ENCODE measurements around the gene NHERF2.

The NHERF2 gene

DNA sequence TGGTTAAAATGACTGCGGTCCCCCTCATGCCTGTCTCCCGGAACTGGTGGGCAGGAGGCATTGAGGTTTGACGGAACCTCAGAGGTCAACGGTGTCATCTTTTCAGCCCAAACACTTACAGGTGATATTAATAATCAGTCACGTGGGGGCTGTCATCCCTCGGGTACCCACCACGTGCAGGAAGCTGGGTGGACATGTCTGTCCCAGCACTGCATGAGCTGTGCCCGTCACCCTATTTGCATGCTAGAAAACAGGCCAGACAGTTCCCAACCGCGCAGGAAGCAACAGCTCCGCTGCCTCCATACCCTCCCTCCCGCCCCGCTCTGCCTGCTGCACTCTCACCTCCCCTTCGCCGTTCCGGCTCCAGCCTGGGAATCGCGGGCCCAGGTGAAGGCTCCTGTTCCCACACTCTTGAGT is 35.6 kb upstream of the NHERF2 start:
- DNase-seq, result peak in 4 of 5 donors; percentile 39 to 66 (median 50)

- DNase-seq, result no peak
These were observed 35.1 kb upstream of the NHERF2 start for GRCh38 chr16:1991588-1991947.

GRCh38 chr16:1991948-1992703 is 34.6 kb upstream of the NHERF2 start:
- peak; percentile 93 to 100 (median 98) for DNase-seq

GRCh38 chr16:1992704-1993317 is 33.9 kb upstream of the NHERF2 start:
- DNase-seq, result no peak

DNA sequence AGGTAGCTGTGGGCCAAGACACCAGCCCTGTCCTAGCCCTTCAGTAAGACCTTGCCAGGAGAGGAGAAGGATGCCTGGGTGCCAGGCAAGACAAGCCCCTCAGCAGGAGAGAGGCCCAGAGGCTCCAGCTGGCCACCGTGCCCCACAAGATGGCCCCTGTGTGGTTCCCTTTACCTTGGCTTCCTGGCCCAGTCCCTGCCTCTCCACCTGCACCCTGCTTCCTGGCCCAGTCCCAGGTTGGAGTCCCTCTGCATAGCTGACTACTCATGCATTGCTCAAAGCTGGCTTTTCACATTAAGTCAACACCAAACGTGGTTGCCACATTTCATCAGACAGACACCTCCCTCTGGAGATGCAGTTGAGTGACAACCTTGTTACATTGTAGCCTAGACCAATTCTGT is 33.0 kb upstream of the NHERF2 start:
- DNase-seq, result no peak

DNA sequence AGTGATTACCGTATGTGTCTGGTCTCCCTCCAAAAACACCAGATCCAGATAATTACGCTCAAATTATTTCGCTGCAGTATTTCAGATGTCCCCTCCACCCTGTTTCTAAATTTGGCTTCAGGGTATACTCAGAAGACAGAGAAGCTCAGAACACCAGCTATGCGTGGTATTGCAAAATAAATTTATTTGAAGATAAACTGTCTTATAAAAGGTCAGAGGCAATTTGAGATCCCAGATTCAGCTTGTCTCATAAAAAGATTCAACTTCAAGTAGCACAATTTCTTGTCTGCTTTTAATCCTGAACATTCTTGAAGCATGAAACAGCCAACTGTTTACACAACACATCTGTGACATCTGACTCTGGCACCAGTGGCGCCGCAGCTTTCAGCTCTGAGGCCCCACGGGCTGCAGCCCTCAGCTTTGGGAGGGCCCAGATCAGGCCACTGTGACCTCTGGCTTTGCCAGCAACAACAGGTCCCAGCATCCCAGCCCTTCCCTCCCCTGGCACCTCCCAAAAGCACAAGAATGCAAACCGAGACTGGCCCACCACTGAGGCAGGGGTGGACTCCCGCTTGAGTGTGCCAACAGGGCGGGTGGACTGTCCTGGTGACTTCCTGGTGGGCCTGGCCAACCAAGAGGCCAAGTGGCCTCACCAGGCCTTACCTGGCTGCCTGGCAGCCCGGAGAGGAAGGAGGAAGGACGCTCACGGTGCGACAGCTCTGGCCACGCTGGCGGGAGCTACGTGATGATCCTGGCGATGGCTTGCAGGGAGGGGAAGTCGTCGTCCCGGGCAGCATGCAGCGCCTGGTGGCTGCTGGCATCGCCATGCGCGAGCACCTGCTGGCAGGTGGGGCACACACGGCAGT is 29.0 kb upstream of the NHERF2 start:
- DNase-seq, result no peak

DNA sequence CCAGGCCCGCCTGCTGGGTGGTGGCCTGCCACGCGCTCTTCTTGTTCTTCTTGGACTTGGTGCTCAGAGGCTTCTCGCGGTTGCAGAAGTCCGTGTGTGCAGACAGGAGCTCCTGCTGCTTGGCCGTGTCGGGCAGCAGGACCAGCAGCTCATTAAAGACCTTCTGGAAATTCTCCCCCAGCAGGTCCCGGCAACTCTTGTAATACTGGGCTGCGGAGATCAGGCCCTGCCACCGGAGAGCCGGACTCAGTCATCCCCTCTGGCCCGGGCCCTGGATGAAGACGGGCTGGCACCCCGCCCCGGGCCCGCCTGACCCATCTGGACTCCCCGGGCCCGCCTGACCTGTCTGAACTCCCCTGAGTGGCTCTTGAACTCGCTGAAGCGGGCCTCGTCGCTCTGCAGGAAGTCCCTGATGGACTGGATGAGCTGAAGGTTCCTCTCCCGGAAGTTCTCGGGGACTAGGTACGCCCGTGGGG is 28.3 kb upstream of the NHERF2 start:
- no peak for DNase-seq

DNA sequence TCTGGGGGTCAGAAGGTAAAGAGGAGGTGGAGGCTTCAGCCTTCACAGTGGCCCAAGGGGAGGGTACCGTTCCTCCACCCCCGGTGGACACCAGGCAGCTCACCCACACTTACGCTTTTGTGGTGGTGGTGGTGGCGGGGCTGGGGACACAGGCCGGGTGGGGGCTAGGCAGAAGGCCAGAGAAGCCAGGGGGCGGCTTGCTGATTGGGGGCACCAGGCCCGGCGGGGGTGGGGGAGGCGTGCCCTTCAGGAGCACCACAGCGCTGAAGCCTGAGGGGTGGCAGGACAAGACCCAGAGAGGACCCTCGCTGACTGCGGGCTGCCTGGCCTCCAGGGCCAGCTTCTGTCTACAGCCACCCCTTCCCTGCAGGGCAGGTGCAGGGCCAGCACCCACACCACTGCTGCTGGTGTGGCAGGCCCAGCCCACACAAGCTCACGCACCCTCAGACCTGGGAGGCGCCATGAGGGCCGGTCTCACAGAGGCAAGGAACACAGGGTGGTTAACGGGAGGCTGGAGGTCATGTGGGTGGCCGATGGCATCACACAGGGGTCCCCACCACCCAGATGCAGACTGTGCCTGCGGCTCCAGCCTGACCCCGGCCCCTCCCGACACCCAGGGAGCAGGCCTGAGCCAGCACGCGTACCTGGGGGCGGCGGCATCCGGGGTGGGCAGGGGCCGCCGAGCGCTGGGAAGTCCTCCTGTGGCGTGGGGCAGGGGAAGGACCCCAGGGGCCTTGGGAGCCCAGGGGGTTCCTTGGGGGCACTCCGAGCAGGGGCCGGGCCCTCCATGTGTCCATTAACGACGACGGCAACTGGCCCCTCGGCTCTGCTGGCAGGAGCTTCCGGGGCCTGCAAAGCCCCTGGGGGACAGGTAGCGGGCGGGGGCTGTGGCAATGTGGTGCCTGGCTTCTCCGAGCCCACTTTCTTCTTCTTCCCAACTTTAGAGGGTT is 27.6 kb upstream of the NHERF2 start:
- DNase-seq, result no peak

DNA sequence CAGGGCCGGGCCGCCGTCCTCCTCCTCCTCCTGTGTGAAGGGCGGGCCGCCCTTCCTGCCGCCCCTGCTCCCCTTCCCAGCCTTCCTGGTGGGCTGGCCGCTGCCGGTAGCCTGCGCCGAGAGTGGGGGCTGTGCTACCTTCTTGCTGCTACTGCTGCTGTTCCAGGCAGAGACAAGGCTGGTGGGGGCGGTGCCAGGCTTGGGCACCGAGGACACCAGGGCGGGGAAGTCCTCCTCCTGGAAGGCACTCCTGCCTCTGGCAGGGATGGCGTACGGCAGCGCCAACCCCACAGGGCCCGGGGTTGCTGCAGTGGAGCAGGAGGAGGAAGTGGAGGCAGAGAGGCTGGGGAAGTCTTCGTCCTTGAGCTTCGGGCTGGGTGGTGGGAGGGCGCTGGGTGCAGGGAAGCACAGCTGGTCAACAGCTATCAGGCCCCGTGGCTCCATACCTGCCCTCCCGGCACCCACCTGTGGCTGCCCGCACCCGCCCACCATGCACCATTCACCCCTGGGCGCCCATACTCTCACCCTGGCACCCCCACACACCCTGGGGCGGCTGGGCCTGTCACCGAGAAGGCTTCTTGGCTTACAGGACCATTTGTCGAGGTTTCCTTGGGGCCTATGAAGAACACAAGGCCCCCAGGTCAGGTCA is 26.7 kb upstream of the NHERF2 start:
- no peak for DNase-seq

DNA sequence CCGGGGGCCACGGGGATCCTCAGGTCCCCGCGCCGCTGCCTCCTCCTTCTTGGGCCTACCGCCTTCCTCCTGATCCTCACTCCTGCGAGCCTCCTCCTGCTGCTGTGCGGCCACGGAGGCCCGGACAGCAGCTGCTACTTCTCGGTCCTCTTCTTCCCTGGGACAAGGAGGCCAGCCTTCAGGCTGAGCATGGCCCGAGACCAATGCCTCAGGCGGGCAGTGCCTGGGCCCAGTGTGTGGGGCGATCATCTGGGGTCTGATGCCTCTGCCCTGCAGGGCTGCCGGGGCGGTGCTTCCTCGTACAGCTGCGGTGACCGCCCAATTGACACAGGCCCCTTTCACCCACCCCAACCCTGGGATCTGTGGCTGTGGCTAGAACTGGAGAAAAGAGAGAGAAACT is 25.7 kb upstream of the NHERF2 start:
- DNase-seq, result no peak

DNA sequence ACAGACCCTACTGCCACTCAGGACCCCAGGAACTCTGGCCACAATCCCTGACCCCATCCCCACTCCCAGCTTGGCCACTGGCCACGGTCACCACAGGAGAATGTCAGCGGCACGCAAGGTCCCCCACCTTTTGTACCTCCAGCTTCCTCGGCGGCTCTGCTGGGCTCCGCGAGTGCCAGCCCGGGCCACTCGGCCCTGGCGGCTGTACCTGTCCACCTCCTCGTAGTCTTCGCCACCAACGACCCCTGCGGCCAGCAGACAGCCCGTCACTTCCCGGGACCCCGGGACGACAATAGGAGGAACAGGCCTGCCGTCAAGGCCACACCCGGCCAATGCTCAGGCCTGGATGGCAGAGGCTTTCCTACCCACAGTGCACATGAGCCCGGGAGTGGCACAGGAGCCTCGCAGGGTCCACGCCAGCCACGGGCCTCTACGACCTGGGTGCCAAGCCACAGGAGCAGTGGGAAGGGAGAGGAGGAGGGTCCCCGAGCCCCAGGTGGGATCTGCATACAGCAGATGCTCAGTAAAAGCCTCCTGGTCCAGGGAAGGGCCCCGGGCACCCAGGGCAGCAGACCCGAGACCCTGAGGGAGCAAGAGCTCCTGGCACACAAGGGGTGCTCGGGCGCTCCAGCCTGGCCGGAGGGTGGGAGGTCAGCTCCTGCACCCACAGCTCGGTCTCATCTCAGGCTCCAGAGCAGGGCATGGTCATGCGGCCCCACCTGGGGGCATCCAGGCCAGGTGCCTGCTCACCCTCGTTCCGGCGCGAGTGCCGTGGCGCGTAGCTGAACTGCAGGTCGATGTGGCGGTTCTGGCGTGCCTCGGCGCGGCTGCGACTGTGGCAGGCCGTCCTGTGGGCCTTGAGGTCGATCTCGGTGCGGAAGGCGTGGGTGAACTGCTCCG is 25.0 kb upstream of the NHERF2 start:
- no peak for DNase-seq

DNA sequence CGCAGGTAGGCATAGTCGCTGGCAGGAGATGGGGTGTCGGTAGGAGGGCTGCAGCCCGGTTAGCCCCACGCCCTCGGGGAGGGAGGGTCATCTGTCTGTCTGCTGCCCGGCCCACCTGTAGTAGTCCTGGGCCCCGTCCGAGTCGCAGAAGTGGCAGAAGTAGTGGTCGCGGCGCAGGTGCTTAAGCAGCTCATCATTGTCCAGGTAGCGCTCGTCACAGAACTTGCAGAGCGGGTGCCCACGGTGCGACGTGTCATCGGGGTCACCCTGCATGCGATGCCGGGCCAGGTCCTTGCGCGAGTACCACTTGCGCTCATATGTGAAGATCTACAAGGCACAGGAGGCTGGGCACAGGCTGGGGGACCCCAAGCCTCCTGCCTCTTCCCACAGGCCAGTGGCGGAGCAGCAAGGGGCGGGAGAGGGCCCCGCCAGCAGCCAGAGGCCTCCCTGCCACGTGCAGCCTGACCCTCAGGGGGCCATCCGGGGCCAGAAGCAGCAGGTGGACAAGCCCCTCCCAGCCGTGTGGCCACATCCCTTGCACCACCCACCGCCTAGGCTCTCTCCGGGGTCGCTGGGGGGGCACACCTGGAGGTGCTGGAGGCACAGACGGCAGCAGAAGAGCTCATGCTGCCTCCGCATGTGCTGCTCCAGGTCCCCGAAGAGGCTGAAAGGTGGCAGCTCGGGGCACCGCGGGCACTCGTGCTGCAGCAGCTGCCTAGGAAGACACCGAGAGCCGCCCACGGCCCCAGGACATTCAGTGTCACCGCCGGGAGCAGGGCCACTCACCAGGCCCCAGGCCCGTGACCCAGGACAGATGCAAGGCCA is 24.1 kb upstream of the NHERF2 start:
- DNase-seq, result no peak

DNA sequence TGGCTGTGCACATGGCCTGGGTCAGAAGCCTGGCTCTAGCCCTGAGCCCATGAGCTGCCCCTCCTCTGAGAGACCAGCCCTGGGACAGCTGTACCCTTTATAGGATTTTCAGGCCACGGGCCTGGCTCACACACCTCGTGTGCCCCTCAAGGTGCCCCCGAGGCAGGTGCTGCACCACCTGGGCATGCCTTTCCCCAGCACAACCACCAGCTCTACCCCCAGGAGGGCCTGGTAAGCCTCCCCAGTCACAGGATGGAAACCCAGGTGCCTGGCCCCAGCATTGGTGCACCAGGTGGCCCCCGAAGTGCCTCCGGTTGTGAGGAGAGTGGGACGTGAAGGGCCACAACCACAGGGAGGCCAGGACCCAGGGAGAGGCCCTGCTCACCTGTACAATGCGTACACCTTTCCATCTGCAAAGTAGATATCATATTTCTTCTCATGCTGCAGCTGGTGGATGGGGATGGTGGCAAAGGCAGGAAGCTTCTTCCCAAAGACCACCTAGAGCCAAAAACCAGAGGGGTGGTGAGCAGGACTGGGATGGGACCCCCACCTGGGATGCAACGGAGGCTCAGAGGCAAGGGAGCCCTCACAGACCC is 23.4 kb upstream of the NHERF2 start:
- DNase-seq, result no peak

DNA sequence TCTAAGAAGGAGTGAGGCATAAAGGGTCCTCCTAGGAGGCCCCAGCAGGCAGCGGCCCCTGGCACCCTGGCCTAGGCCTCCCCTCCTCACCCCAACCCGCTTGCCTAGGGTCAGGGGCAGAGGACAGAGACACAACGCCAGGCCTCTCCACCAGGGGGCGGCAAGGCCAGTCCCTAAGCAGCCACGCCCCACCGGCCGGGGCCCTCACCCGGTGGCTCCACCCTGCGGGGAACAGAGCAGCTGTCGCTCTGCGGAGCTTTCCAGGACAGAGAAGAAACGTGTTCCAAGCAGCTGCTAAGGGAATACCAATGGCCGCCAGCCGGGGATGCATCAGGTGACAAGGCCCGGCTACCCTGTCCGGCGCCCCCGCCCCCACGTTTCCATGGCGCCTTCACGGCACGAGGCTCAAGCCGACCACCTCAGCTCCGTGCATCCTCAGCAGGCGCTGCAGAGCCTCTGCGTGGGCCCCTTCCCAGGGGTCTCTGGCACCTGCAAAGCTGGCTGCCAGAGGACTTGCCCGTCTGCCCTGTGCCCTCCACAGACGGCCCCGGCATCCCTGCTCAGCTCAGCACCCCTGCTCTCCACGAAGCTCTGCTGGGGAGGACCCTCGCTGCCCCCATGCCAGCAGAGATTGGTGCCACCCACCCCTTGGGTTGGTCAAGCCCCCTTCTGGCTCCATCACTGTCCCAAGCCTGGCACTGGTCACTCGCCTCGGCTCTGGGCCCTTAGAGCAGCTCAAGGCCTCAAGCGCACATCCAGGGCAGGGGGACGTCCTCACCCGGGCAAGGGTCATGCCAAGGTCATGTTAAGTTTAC is 22.7 kb upstream of the NHERF2 start:
- DNase-seq, result peak; percentile 66 to 85 (median 83)

DNA sequence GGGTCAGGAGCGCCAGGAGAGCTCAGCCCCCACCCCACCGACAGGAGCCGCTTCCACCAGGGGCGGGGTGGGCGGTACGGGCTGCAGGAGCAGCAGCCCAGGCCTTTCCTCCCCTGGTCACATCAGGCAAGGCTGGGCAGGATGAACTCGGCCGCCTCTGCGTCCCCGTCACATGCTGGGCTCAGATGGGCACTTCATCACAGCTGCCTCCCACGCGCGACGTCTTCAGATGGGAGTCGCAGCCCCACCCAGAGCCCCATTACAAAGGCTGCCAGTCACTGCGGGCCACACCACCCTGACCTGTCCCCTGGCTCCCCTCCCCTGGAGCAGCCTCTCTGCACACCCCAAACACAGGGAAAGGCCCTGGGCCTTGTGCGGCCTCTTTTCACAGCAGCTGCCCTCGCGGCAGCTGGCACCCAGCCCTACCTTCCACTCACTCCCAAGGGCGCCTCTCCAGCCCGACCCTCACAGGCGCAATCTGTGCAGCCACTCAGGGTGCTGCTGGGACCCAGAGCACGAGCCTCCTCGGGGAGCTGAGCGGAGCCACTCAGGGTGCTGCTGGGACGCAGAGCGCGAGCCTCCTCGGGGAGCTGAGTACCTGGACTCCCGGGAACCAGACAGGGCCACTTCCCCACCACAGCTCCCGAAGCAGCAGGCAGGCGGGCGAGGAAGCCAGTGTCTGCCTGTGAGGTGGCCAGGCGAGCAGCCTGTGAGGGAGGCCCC is 21.7 kb upstream of the NHERF2 start:
- no peak for DNase-seq

GRCh38 chr16:2005646-2006045 is 21.1 kb upstream of the NHERF2 start:
- DNase-seq, result no peak

DNA sequence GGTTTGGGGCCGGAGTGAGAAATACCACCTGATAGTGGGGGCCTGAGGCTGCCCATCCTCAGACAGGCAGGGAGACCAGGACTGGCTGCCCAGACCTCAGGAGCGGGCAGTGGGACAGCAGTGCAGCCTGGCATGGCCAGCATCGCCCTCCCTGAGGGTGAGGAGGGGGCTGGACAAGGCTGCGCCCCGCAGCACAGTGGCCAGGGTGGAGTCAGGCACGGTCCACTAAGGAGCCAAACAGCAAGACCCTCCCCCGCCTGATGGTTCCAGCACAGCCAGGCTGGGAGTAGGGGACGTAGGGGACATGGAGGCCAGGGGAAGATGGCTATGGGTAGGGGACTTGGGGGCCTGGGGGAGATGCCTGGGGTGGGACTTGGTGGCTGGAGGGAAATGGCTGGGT is 20.4 kb upstream of the NHERF2 start:
- no peak for DNase-seq
